NT2/D1 (cell line): ENCODE measurements around the gene MYO3B.

Source experiments
- SUZ12 ChIP-seq: IDR thresholded peaks from 2 replicates; pipeline ENCODE4 v1.6.1; 2011; ENCODE audit not compliant: insufficient read length, insufficient read depth; ENCODE audit errors: extremely low read depth
- YY1 ChIP-seq: IDR thresholded peaks from 2 replicates; pipeline ENCODE4 v1.6.1; 2011; ENCODE audit not compliant: insufficient read length, insufficient read depth

DNA sequence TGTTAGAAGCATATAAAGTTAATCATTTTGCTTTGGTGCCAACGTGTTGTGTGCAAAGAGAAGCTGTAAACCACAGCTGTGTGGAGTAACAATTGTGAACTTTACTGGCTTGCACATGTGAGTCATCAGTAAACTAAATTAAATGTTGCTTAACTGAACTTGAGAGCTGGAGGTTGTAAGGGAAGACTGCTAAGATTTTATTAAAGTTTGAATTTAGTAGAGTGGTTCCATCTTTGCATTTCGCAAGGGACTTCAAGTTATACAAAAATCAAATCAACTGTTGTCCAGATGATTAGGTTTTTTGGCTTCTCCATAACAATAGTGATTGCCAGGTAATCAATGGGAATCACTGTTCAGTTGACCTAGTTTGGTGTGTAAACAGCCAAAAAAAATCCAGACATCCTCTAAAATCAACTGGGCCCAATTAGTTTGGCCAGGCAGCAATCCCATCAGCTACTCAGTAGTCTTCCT, 247.4 kb downstream of the MYO3B start:
- TF ChIP-seq SUZ12 (no peak), YY1 (no peak)
